Gastrocnemius medialis (tissue), 4 donors: Measurements from ENCODE around the gene SELENOT. TPM values are rescaled to one million over a fixed set of nuclear protein-coding genes. Genes with fewer than 3 reads are reported as not detected.
A peak's percentile ranks its signal among the peaks of the same experiment; 100 is the strongest.

Experiments
- ATAC-seq, 2 donors: fragments of 150-250 bp; one replicate each; pipeline ENCODE4 v1.9.1; 2016
- DNase-seq, 2 donors: peaks; one replicate each; pipeline ENCODE4 v3.0.0-alpha.2; 2019
- H3K27ac ChIP-seq, 4 donors: fragments of 200-600 bp; sonication (generic); 1 replicate in 1 of 4; 2 replicates in 3 of 4; pipeline ENCODE4 v1.5.1; 2016 to 2018; ENCODE audit warnings: mild to moderate bottlenecking in 2 of 4, moderate library complexity in 1 of 4
- H3K27me3 ChIP-seq, 3 donors: fragments of 200-600 bp; sonication (generic) in 2 of 3; 1 replicate in 1 of 3; 2 replicates in 2 of 3; pipeline versions ENCODE4 v1.5.1 to v1.6.0; 2016 to 2019; ENCODE audit warnings: mild to moderate bottlenecking in 1 of 3, moderate library complexity in 1 of 3
- H3K36me3 ChIP-seq, 2 donors: fragments of 200-600 bp; sonication (generic) in 1 of 2; one replicate each; pipeline ENCODE4 v1.5.1; 2017 to 2018
- H3K4me1 ChIP-seq, 2 donors: fragments of 200-600 bp; sonication (generic) in 1 of 2; one replicate each; pipeline ENCODE4 v1.5.1; 2016 to 2017; ENCODE audit warnings: mild to moderate bottlenecking in 2 of 2
- H3K4me3 ChIP-seq, 4 donors: fragments of 200-600 bp; sonication (generic) in 3 of 4; 1 replicate in 1 of 4; 2 replicates in 3 of 4; pipeline ENCODE4 v1.5.1; 2016 to 2019; ENCODE audit warnings: mild to moderate bottlenecking in 2 of 4
- H3K9me3 ChIP-seq, 3 donors: fragments of 200-600 bp; sonication (generic) in 2 of 3; 1 replicate in 1 of 3; 2 replicates in 2 of 3; pipeline ENCODE4 v1.5.1; 2016 to 2019
- CTCF ChIP-seq, 5 experiments: fragments of 450-650 bp in 3 of 5; fragments of 200-600 bp in 2 of 5; sonication (generic) in 2 of 5; IDR thresholded peaks in 4 of 5; conservative IDR thresholded peaks in 1 of 5; 1 replicate in 4 of 5; 2 replicates in 1 of 5; pipeline ENCODE4 v1.5.1; 2016 to 2019; ENCODE audit warnings: antibody characterized with exemption in 5 of 5, mild to moderate bottlenecking in 3 of 5, moderate library complexity in 3 of 5
- POLR2A ChIP-seq, 2 donors: fragments of 450-650 bp; IDR thresholded peaks; one replicate each; pipeline ENCODE4 v1.6.1; 2017; ENCODE audit warnings: antibody characterized with exemption in 2 of 2, mild to moderate bottlenecking in 2 of 2, moderate library complexity in 2 of 2
- in situ Hi-C, 4 donors: fragments of 200-750 bp; cut with MboI; loops; one replicate each; pipeline versions ENCODE4 v1.15.0 to v1.8.0; 2017; ENCODE audit warnings: low sequenced_read_pairs in 4 of 4
- intact Hi-C: fragments of 100-400 bp; cut with DNase I; formaldehyde crosslinking; loops from one replicate; pipeline ENCODE4 v1.15.1; 2023; ENCODE audit warnings: low total_unique reads
- total RNA-seq, 4 donors: library from RNA; depleted of rRNA; stranded (reverse); fragments of >200 nt; gene quantifications; one replicate each; pipeline versions ENCODE4 v1.1.0 to v1.2.3, GENCODE V29; 2016

The SELENOT gene
- total RNA-seq, 4 donors from 2014 or later, result 69.6 to 83.1 (median 76.2) TPM

GRCh38 chr3:150603980-150604319 lies 829 bp downstream of the SELENOT start:
- Histone ChIP-seq H3K4me1 (peaks cover 44 to 51% of the 10 kb centered on the region in 2 donors), H3K27me3 (no peaks in the 10 kb centered on the region), H3K4me3 (peak overlapping the region; percentile 75 to 95 (median 86)), H3K9me3 (no peaks in the 10 kb centered on the region), H3K27ac (peak overlapping the region; percentile 93 to 98 (median 96)), H3K36me3 (no peaks in the 10 kb centered on the region)
- in situ Hi-C loops, result loop anchor here in 2 of 4 donors (5.0 to 10.0 kb wide), 3 partner anchors 57 to 161 kb away; partner anchors contain the start of genes EIF2A (in 2 of the 2), SERP1 (in 2 of the 2) and SIAH2 (in 1 of the 2)
- TF ChIP-seq POLR2A (IDR thresholded peaks at IDR 0.05), result no peak
- no peak for TF ChIP-seq CTCF (IDR thresholded peaks at IDR 0.05 in 4 of 5, conservative IDR thresholded peaks at IDR 0.05 in 1 of 5)
- intact Hi-C loops, result loop anchor here (1.0 to 5.0 kb wide), 4 partner anchors 58 to 1663 kb away; partner anchors contain the start of genes EIF2A, MBNL1, SERP1 and SIAH2
- DNase-seq (no peak), ATAC-seq (peak; percentile 4 to 7)

GRCh38 chr3:150605998-150606641 lies 3.0 kb downstream of the SELENOT start:
- Histone ChIP-seq H3K9me3 (no peaks in the 10 kb centered on the region), H3K27ac (peak overlapping the region; percentile 93 to 98 (median 96)), H3K27me3 (no peaks in the 10 kb centered on the region), H3K4me1 (peaks cover 58 to 68% of the 10 kb centered on the region in 2 donors), H3K36me3 (no peaks in the 10 kb centered on the region), H3K4me3 (no peak overlapping the region)
- ATAC-seq (no peak), DNase-seq (no peak)
- TF ChIP-seq POLR2A (IDR thresholded peaks at IDR 0.05) (no peak), CTCF (IDR thresholded peaks at IDR 0.05 in 4 of 5, conservative IDR thresholded peaks at IDR 0.05 in 1 of 5) (no peak)
- intact Hi-C loops, result loop anchor here (5.0 kb wide), 1 partner anchor 96 kb away; the partner anchor contains the start of gene ERICH6
- in situ Hi-C loops, result loop anchor here in 2 of 4 donors (10.0 kb wide), 2 partner anchors 61 to 159 kb away; partner anchors contain the start of genes EIF2A (in 1 of the 2), SERP1 (in 1 of the 2) and SIAH2 (in 1 of the 2)

DNA sequence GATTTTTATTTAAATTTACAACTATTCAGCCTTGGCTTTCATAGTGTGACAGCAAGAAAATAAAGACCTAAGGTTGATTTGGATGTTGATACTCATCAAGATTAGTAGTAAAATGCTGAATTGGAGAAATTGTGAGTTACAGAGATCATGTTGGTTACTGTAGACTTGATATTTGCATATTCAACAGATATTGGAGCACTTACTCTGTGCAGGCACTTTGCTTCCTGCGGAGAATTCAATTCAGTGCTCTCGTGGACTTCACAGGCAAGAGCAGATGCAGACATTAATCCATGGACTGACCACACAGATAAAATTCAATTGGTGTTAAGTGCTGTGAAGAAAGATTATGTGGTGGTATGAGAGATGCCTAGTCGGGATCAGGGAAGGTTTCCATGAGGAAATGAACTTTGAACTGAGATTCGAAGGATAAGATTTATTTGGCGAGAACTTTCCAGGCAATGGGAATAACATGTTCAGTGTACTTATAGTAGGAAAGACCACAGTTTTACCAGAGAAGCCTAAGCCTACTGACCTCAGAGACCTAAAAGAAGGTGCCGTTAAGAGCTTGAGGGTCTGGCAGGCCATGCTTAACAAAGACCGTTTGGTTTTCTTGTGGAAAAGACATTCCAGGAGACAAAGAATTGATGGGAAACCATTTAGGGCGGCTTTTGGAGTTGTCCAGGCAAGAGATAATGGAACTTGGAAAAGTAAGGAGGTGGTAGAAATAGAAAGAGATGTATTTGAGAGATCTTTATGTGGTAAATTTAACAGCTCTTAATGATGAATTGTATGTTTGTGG lies 4.3 kb downstream of the SELENOT start:
- intact Hi-C loops (loop anchor here (5.0 kb wide), 1 partner anchor 95 kb away; the partner anchor contains the start of gene ERICH6), in situ Hi-C loops (loop anchor here in 2 of 4 donors (10.0 kb wide), 2 partner anchors 63 to 157 kb away; partner anchors contain the start of genes EIF2A (in 1 of the 2), SERP1 (in 1 of the 2) and SIAH2 (in 1 of the 2))
- Histone ChIP-seq H3K27ac (peak overlapping the region in 1 of 4 donors; percentile 95), H3K9me3 (no peaks in the 10 kb centered on the region), H3K4me3 (no peak overlapping the region), H3K4me1 (peaks cover 55 to 56% of the 10 kb centered on the region in 2 donors), H3K27me3 (no peaks in the 10 kb centered on the region), H3K36me3 (peaks cover 0 to 6% of the 10 kb centered on the region in 2 donors)
- no peak for DNase-seq
- no peak for ATAC-seq
- TF ChIP-seq CTCF (IDR thresholded peaks at IDR 0.05 in 4 of 5, conservative IDR thresholded peaks at IDR 0.05 in 1 of 5) (no peak), POLR2A (IDR thresholded peaks at IDR 0.05) (no peak)

- intact Hi-C loops, result loop anchor here (5.0 kb wide), 1 partner anchor 92 kb away; the partner anchor contains the start of gene ERICH6
- TF ChIP-seq POLR2A (IDR thresholded peaks at IDR 0.05) (no peak), CTCF (IDR thresholded peaks at IDR 0.05 in 4 of 5, conservative IDR thresholded peaks at IDR 0.05 in 1 of 5) (no peak)
- Histone ChIP-seq H3K9me3 (no peaks in the 10 kb centered on the region), H3K4me1 (peaks cover 46 to 51% of the 10 kb centered on the region in 2 donors), H3K4me3 (no peak overlapping the region), H3K27me3 (no peaks in the 10 kb centered on the region), H3K36me3 (peaks cover 0 to 6% of the 10 kb centered on the region in 2 donors), H3K27ac (no peak overlapping the region)
- no peak for ATAC-seq
- in situ Hi-C loops, result loop anchor here in 2 of 4 donors (10.0 kb wide), 2 partner anchors 65 to 155 kb away; partner anchors contain the start of genes EIF2A (in 1 of the 2), SERP1 (in 1 of the 2) and SIAH2 (in 1 of the 2)
- DNase-seq, result no peak
Measured at GRCh38 chr3:150609988-150610387, 6.9 kb downstream of the SELENOT start.
